SH-SY5Y (cell line): ENCODE measurements around the gene ARL9.
A peak's percentile ranks its signal among the peaks of the same experiment; 100 is the strongest.

ENCODE experiments used
- GATA2 ChIP-seq: IDR thresholded peaks from 2 replicates; pipeline ENCODE4 v1.6.1; 2011; ENCODE audit warnings: mild to moderate bottlenecking, low read depth, low read length
- GATA3 ChIP-seq: IDR thresholded peaks from 2 replicates; pipeline ENCODE4 v1.6.1; 2011; ENCODE audit warnings: low read depth, mild to moderate bottlenecking, low read length, moderate library complexity

ARL9 gene

GRCh38 chr4:56496241-56496640, 9.3 kb upstream of the ARL9 start:
- TF ChIP-seq GATA2 (no peak), GATA3 (no peak)

- no peak for TF ChIP-seq GATA3
- no peak for TF ChIP-seq GATA2
Observed at GRCh38 chr4:56511098-56511497, 5.5 kb downstream of the ARL9 start.

- no peak for TF ChIP-seq GATA3
- no peak for TF ChIP-seq GATA2
Observed at GRCh38 chr4:56512166-56512565, 6.6 kb downstream of the ARL9 start.

GRCh38 chr4:56513517-56513916, 7.9 kb downstream of the ARL9 start:
- no peak for TF ChIP-seq GATA2
- TF ChIP-seq GATA3: no peak

GRCh38 chr4:56530269-56531148, 24.9 kb downstream of the ARL9 start:
- TF ChIP-seq GATA3 (no peak), GATA2 (peak; percentile 76)

GRCh38 chr4:56531149-56531770, 25.7 kb downstream of the ARL9 start:
- TF ChIP-seq GATA3 (no peak), GATA2 (no peak)

GRCh38 chr4:56531823-56532222, 26.2 kb downstream of the ARL9 start:
- no peak for TF ChIP-seq GATA3
- no peak for TF ChIP-seq GATA2

- TF ChIP-seq GATA2: no peak
- TF ChIP-seq GATA3: no peak
Observed at GRCh38 chr4:56532239-56532638, 26.6 kb downstream of the ARL9 start.

- TF ChIP-seq GATA3 (no peak), GATA2 (no peak)
Observed at GRCh38 chr4:56535915-56536314, 30.3 kb downstream of the ARL9 start.

- TF ChIP-seq GATA2 (no peak), GATA3 (no peak)
Observed at GRCh38 chr4:56537147-56537546, 31.6 kb downstream of the ARL9 start.

GRCh38 chr4:56540826-56541225, 35.2 kb downstream of the ARL9 start:
- TF ChIP-seq GATA3 (no peak), GATA2 (no peak)

- no peak for TF ChIP-seq GATA3
- TF ChIP-seq GATA2: no peak
Observed at GRCh38 chr4:56544573-56545131, 39.1 kb downstream of the ARL9 start.

- TF ChIP-seq GATA3: no peak
- no peak for TF ChIP-seq GATA2
Observed at GRCh38 chr4:56550642-56551041, 45.1 kb downstream of the ARL9 start.

GRCh38 chr4:56551516-56551915, 45.9 kb downstream of the ARL9 start:
- TF ChIP-seq GATA3 (no peak), GATA2 (no peak)

- no peak for TF ChIP-seq GATA3
Observed at GRCh38 chr4:56552273-56552672, 46.7 kb downstream of the ARL9 start.

- TF ChIP-seq GATA2: no peak
Observed at GRCh38 chr4:56570041-56570440, 64.5 kb downstream of the ARL9 start.
